Measurements from ENCODE around the gene LYST. TPM values are rescaled to one million over a fixed set of nuclear protein-coding genes. Genes with fewer than 3 reads are reported as not detected.

The LYST gene
- total and polyA plus RNA-seq, 2 donors (not counting 3 experiments of a cell fraction or from before 2014, with no cell fraction given) = 3.1 to 9.6 TPM

DNA sequence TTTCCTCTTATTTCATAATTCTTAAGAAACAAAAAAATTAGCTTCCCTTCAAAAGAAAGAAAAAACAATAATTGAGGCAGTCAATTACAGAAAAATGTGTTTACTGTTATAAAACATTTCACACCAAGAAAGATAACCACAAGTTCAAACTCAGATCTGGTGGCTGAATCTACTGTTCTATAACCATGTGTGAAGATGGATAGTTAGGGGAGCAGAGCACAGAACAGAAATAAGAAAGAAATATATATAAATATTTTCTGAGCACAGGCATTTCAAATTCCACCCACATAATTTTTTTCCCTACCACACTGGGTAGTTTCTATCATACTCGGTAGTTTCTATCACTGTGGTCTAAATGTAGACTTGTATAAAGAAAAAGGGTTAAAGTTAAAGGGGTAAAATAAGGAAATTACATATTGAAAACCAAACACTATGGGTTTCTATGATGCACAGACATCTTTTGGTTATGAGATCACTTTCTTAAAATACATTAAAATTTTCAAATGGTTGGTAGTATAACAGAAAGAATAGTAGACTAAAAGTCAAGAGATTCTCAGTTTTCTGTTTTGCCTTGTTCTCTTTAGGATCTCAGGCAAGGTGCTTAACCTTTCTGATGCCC, 10.8 kb downstream of the LYST start:
- Histone ChIP-seq H3K4me2 (ENCODE audit: insufficient read depth, low read length) (no peak overlapping the region), H3K4me1 (ENCODE audit: control insufficient read depth, extremely low read depth, insufficient read depth, low read length) (no peaks in the 10 kb centered on the region), H4K20me1 (replicated peaks; ENCODE audit: control insufficient read depth, extremely low read depth, insufficient read depth, low read length) (no peaks in the 10 kb centered on the region), H3K27ac (ENCODE audit: insufficient read depth, low read depth, low read length) (no peak overlapping the region), H3K9me3 (replicated peaks; ENCODE audit: control insufficient read depth, insufficient read depth, low read length) (no peaks in the 10 kb centered on the region), H3K9me1 (replicated peaks; ENCODE audit: control insufficient read depth, extremely low read depth, insufficient read depth, low read length) (no peaks in the 10 kb centered on the region), H3K27me3 (ENCODE audit: control insufficient read depth in 2 of 2, insufficient read depth in 2 of 2, low read length in 2 of 2) (no peaks in the 10 kb centered on the region), H3K9ac (replicated peaks; ENCODE audit: extremely low read depth, insufficient read depth, low read length) (no peak overlapping the region), H3K79me2 (ENCODE audit: control insufficient read depth, insufficient read depth, low read length) (no peaks in the 10 kb centered on the region), H3K36me3 (ENCODE audit: control insufficient read depth in 2 of 2, extremely low read depth in 1 of 2, insufficient read depth in 2 of 2, low read length in 2 of 2) (no peaks in the 10 kb centered on the region), H2AFZ (ENCODE audit: low read depth, low read length) (no peak overlapping the region), H3K4me3 (replicated peaks in 1 of 3; ENCODE audit: insufficient read depth in 1 of 3, low read depth in 1 of 3, low read length in 3 of 3) (no peak overlapping the region)
- BruUV-seq (replicated peaks) = no TSS peak
- TF ChIP-seq, protein P1, sequence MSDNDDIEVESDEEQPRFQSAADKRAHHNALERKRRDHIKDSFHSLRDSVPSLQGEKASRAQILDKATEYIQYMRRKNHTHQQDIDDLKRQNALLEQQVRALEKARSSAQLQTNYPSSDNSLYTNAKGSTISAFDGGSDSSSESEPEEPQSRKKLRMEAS (IDR thresholded peaks at IDR 0.05; ENCODE audit: insufficient read depth, insufficient read length) = no peak
- TF ChIP-seq FOS (IDR thresholded peaks at IDR 0.05; ENCODE audit: borderline replicate concordance, insufficient read depth, low read length) (no peak), MYC (IDR thresholded peaks at IDR 0.05; ENCODE audit: low read depth, low read length) (no peak), JUN (IDR thresholded peaks at IDR 0.05; ENCODE audit: borderline replicate concordance, insufficient read depth, insufficient read length, low read depth) (no peak), EZH2 (IDR thresholded peaks at IDR 0.05; ENCODE audit: borderline replicate concordance, low read depth, low read length, severe bottlenecking) (no peak), POLR2AphosphoS5 (IDR thresholded peaks at IDR 0.05; ENCODE audit: insufficient read depth, low read depth, low read length) (no peak), POLR2A (IDR thresholded peaks at IDR 0.05; ENCODE audit: low read depth, low read length) (no peak), GATA2 (IDR thresholded peaks at IDR 0.05; ENCODE audit: insufficient read depth, insufficient read length, low read depth, low read length) (no peak)
- TF ChIP-seq, protein P2, sequence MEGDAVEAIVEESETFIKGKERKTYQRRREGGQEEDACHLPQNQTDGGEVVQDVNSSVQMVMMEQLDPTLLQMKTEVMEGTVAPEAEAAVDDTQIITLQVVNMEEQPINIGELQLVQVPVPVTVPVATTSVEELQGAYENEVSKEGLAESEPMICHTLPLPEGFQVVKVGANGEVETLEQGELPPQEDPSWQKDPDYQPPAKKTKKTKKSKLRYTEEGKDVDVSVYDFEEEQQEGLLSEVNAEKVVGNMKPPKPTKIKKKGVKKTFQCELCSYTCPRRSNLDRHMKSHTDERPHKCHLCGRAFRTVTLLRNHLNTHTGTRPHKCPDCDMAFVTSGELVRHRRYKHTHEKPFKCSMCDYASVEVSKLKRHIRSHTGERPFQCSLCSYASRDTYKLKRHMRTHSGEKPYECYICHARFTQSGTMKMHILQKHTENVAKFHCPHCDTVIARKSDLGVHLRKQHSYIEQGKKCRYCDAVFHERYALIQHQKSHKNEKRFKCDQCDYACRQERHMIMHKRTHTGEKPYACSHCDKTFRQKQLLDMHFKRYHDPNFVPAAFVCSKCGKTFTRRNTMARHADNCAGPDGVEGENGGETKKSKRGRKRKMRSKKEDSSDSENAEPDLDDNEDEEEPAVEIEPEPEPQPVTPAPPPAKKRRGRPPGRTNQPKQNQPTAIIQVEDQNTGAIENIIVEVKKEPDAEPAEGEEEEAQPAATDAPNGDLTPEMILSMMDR (IDR thresholded peaks at IDR 0.05; ENCODE audit: extremely low read depth in 1 of 2, insufficient read depth in 1 of 2, low read depth in 1 of 2, low read length in 2 of 2) = no peak
- dilution Hi-C loops (cut with MboI; ENCODE audit: extremely low pct_ligation_motif_present, low sequenced_read_pairs) (no loop called here), intact Hi-C loops (cut with micrococcal nuclease) (no loop called here)
- ChIA-PET CTCF (interaction anchor here (1.2 to 2.0 kb wide), 4 partner anchors 9 to 116 kb away, joined by 5 to 8 read pairs (median 6); no protein-coding TSS in a partner anchor), POLR2A (no interaction called here)
- FAIRE-seq (no peak), DNase-seq (ENCODE audit: low read depth, low spot score) (no peak)
